Inferior parietal cortex (tissue), 1 donor: ENCODE measurements around the gene TEKTIP1.

Experiments used
- DNase-seq: peaks from one replicate; pipeline ENCODE4 v3.0.0-alpha.2; 2016; ENCODE audit errors: extremely low spot score

TEKTIP1 gene

DNA sequence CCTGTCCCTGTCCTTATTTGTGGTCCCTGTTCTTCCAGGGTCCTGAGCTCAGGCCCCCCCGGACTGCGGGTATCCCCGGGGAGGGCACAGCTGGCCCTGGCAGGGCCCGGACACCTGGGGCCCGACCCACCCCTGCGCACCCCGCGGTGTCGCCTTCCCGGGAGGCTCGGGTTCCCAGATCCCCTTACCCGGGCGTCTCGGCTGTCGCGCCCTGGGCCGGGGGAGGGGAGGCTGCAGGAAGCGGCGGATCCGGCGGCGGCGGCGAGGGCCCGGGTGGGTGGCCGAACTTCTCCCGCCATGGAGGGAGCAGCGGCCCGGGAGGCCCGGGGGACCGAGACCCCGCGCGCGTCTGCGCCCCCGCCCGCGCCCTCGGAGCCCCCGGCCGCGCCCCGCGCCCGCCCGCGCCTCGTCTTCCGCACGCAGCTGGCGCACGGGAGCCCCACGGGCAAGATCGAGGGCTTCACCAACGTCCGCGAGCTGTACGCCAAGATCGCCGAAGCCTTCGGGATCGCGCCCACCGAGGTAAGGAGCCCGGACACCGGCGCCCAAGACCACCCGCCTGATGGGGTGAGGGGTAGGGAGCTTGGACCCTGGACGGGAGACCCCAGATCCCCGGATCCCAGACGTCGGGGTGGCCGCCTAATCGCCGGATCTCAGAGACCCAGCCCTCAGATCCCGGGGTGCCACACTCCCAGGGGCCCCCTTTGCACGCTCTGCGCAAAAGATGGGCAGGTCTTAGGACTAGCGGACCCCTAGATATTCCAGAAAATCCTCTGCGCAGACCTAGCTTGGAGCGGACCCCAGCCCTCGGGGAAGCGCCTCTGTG is 46.5 kb downstream of the TEKTIP1 start, which contains the start of gene GIPC3:
TSS of gene GIPC3 (plus strand) at position 178 of the 826 bp plus-strand sequence. CDS start at position 298, 120 bp downstream.
- no peak for DNase-seq

GRCh38 chr19:3586127-3586626 is 47.2 kb downstream of the TEKTIP1 start:
- DNase-seq: no peak

DNA sequence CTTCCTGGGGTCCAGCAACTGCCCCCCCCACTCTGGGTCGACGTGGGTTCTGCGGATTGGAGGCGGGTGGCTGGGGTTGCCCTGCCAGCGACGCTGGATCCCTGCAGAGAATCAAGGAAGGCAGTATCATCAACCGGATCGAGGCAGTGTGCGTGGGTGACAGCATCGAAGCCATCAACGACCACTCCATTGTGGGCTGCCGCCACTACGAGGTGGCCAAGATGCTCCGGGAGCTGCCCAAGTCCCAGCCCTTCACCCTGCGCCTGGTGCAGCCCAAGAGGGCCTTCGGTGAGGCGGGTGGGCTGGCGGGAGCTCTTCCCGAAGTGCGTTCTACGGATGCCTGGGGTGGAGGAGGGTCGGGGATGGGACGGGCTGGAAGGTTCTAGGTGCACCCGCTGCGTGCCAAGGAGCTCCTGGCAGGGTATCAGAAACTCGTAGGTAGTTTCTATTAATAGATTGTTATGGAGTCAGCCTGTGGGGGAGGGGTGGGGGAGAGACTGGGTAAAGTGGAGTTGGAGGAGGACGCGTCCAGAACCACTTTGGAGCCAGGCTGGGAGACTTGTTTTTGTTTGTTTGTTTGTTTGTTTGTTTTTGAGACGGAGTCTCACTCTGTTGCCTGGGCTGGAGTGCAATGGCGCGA is 47.9 kb downstream of the TEKTIP1 start:
- no peak for DNase-seq

DNA sequence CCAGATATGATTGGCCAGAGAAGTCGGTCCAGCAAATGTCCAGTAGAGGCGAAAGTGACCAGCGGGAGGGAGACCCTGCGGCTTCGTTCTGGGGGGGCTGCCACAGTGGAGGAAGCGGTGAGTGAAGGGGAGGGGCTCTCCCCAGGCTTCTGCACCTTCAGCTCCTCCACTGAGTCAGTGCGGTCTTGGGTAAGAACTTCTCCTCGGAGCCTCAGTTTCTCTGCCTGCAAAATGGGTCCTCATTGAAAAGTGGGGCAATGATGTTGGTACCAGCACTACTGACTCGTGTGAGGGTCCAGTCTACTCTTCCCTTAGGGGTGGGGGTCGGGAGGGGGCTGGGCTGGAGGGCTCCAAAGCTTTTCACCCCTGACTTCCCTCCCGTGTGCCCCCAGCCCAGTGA is 50.5 kb downstream of the TEKTIP1 start:
- no peak for DNase-seq

- DNase-seq: no peak
These were observed 51.0 kb downstream of the TEKTIP1 start for GRCh38 chr19:3589949-3590348.

- no peak for DNase-seq
These were observed 52.2 kb downstream of the TEKTIP1 start for GRCh38 chr19:3590991-3591659.

- DNase-seq: no peak
These were observed 53.1 kb downstream of the TEKTIP1 start for GRCh38 chr19:3591876-3592613.

DNA sequence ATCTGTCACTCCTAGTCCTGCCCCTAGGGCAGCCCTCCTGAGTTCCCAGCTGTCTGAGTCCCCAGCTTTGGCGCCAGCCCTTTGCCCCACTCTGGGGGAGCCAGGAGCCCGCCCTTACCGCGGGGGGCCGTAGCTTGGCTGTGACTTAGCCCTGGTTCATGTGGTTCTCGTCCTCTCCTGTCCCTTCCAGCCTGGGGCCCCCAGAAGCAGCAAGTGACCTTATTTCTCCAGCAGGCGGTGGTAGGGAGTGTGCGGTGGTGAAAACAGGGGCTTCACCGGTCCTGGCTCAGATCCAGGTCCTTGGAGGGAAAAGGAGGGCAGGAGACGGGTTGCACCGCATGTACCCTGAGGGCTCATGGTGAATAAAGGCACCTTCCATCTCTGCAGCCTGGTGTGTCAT is 54.2 kb downstream of the TEKTIP1 start:
- no peak for DNase-seq
